Astrocyte of the cerebellum (primary cell): Measurements from ENCODE around the gene DMD.

ENCODE experiments used
- DNase-seq: peaks from one replicate; pipeline ENCODE4 v3.0.0-alpha.2; 2011; ENCODE audit warnings: low read depth
- H3K4me3 ChIP-seq: 2 replicates; pipeline ENCODE4 v1.5.1; 2011; ENCODE audit warnings: mild to moderate bottlenecking, low read depth, low read length, moderate library complexity
- in situ Hi-C: cut with HindIII; loops from 2 replicates; pipeline ENCODE4 v1.10.0; 2017; ENCODE audit warnings: low sequenced_read_pairs
- TF ChIP-seq, protein P1 (sequence below): IDR thresholded peaks from 2 replicates; pipeline ENCODE4 v1.5.1; 2012; ENCODE audit warnings: low read length, low read depth, moderate library complexity, mild to moderate bottlenecking; ENCODE audit errors: missing control alignments

Gene DMD

DNA sequence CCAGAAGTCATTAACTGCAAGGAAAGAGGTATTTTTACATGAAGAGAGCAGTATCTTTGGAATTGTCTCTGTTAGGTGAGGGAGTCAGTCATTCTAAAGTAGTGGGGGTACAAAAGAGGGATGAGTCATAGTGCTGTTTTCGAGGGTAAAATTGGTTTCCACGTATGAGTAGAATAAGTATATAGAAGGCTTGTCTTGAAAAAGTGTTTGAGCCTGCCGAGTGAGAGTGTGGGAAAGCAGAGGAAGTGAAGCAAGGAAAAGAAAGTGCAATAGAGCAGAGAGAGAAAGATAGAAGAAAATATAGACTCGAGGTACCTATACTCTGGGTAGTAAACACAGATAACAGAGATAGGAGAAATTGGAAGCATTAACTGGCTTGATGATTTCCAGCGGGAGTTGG is 696.4 kb downstream of the DMD start:
- TF ChIP-seq, protein P1, sequence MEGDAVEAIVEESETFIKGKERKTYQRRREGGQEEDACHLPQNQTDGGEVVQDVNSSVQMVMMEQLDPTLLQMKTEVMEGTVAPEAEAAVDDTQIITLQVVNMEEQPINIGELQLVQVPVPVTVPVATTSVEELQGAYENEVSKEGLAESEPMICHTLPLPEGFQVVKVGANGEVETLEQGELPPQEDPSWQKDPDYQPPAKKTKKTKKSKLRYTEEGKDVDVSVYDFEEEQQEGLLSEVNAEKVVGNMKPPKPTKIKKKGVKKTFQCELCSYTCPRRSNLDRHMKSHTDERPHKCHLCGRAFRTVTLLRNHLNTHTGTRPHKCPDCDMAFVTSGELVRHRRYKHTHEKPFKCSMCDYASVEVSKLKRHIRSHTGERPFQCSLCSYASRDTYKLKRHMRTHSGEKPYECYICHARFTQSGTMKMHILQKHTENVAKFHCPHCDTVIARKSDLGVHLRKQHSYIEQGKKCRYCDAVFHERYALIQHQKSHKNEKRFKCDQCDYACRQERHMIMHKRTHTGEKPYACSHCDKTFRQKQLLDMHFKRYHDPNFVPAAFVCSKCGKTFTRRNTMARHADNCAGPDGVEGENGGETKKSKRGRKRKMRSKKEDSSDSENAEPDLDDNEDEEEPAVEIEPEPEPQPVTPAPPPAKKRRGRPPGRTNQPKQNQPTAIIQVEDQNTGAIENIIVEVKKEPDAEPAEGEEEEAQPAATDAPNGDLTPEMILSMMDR: no peak
- no peak for DNase-seq
- no peak overlapping the region for H3K4me3 ChIP-seq
- in situ Hi-C loops: no loop called here

DNA sequence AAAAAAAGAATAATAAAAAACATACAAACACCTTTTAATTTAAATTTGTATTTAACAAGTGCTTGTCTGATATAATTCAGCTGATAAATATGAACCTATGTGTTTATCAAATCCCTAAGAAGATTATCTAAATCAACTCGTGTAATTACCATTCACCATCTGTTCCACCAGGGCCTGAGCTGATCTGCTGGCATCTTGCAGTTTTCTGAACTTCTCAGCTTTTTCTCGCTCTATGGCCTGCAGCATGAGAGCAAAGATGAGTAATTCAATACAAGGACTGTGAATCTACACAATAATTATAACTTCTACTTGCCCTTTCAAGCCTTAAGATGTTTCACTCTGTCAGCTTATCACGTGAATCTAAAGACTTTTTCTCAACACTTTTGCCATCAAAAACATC is 709.7 kb downstream of the DMD start:
- no peak overlapping the region for H3K4me3 ChIP-seq
- in situ Hi-C loops: no loop called here
- no peak for DNase-seq
- TF ChIP-seq, protein P1: no peak

DNA sequence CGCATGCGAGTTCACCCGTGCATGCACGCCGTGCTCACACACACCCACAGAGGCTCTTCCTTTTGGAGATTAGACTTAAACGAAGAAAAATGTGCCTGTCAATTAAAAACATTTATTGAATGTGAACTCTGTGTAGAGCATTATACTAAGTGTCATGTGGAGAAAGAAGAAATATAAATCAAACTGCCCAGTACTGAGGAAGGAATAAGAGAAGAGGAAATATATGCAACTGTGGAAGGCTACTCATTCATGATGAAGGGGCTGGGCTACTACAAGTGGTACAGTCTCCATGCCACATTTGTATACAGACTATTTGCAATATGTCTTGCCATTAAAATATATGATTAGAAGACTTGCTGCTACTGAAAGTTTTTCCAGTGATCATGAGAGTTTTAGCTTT is 714.7 kb downstream of the DMD start:
- TF ChIP-seq, protein P1: no peak
- no peak overlapping the region for H3K4me3 ChIP-seq
- in situ Hi-C loops: no loop called here
- DNase-seq: no peak

DNA sequence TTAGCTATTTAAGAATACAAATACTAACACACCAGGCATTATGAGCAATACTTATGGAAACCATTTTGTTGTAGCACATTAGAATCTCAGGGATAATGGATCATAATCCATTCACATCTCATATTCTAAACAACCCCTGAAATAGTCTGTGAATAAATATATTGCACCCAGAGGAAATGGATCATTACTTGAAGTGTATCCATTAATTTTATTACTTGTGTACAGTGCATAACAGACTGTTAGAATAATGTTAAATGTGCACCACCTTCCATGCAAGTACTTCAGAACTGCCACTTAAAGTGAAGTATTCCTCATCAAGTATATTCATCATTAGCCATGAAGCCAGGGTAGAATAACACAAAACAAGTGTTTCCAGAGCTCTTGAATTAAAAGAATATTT is 715.5 kb downstream of the DMD start:
- in situ Hi-C loops: no loop called here
- TF ChIP-seq, protein P1: no peak
- DNase-seq: no peak

DNA sequence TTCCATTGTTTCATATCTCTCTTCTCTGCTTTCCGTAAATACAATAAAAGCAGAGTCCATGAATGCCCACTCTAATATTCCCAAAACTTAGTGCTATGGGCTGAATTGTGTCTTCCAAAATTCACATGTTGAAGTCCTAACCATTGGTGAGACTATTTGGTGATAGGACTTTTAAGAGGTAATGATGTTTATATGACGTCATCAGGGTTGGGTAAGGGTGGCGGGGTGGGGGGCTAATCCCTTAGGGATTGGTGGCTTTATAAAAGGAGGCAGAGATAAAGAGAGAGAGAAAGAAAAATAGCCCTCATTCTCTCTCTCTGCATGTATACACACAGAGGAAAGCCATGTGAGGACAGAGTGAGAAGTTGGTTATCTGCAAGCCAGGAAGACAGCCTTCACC is 722.2 kb downstream of the DMD start:
- DNase-seq: no peak
- in situ Hi-C loops: no loop called here
- H3K4me3 ChIP-seq: no peak overlapping the region
- TF ChIP-seq, protein P1: no peak

More for the DNA sequence above, 715.5 kb downstream of the DMD start:
- no peak overlapping the region for H3K4me3 ChIP-seq

DNA sequence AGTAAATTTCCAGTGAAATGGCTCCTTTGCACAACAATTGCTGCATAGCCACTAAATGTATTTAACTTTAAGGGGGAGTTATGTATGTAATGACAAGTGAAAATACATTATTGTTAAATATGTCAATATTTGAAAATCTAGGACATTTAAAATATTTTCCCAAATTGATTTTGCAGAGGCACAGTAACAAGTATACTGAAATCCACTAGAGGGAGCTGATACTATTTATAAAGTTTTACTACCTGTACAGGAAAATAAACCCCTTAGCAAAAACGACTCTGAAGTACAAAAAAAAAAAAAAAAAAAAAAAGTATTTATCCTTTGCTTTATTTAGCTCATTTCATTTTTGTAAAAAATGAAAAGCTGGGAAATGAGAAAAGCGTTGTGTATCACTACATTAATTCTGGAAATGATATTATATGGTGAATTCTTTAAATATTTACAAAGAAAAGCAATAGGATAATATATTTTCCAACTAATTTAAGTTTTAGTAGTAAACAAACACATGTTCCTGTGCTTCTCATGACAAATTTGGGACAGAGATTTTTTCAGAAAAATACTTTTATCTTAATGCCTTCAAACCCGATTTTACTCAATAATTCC is 727.7 kb downstream of the DMD start:
- DNase-seq: no peak
- H3K4me3 ChIP-seq: no peak overlapping the region
- in situ Hi-C loops: no loop called here
- TF ChIP-seq, protein P1: no peak
